Hematopoietic multipotent progenitor cell treated with erythropoietin and hydrocortisone succinate and interleukin-3 and kit ligand, for 4 days (in vitro differentiated cells): ENCODE results near the gene GOLM1.
"Not testable (repeated sequence)": the region's sequence is repeated elsewhere in the genome, so short reads cannot be mapped to it uniquely, and the experiment has no call there.

Source experiments
- DNase-seq: peaks from one replicate; pipeline ENCODE4 v3.0.0-alpha.2; 2015

The GOLM1 gene

DNA sequence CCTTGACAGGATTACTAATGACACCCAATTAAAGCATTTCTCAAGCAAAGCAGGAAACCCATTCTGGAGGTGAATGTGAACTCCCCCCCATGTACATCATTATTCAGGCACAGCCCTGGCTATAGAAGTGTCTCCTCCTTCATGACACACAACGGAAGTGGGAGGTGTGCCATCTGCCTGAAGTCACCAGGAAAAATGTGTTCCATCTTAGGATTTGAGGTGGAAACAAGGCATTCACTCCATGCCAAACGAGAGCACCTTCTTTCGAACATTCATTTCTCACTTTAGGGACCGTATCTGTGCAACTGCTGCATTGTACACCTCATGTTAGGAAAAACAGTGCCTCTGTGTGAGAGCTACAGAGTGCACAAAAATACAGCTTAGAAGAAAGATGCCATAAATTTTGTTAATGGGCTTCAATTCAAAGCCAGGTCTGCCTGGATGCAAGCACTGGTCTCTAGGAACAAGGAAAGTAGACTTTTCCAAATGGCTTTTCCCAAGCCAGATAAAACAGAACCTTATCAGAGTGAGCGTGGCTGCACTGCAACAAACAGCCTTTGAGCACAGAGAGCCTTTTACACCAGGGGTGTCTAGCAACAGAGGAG is 19.4 kb downstream of the GOLM1 start:
- DNase-seq = no peak

GRCh38 chr9:86079421-86079831 is 19.9 kb downstream of the GOLM1 start:
- DNase-seq = no peak

GRCh38 chr9:86078731-86079130 is 20.6 kb downstream of the GOLM1 start:
- no peak for DNase-seq

GRCh38 chr9:86077276-86077675 is 22.1 kb downstream of the GOLM1 start:
- no peak for DNase-seq

GRCh38 chr9:86075132-86076109 is 23.9 kb downstream of the GOLM1 start:
- no peak for DNase-seq

GRCh38 chr9:86073839-86074238 is 25.5 kb downstream of the GOLM1 start:
- no peak for DNase-seq

GRCh38 chr9:86072394-86072877 is 26.9 kb downstream of the GOLM1 start:
- DNase-seq = no peak

- DNase-seq = peak; percentile 71
Measured at GRCh38 chr9:86069206-86069869, 30.0 kb downstream of the GOLM1 start.

- no peak for DNase-seq
Measured at GRCh38 chr9:86064220-86064619, 35.1 kb downstream of the GOLM1 start.

GRCh38 chr9:86062845-86063693 is 36.3 kb downstream of the GOLM1 start:
- DNase-seq = no peak

DNA sequence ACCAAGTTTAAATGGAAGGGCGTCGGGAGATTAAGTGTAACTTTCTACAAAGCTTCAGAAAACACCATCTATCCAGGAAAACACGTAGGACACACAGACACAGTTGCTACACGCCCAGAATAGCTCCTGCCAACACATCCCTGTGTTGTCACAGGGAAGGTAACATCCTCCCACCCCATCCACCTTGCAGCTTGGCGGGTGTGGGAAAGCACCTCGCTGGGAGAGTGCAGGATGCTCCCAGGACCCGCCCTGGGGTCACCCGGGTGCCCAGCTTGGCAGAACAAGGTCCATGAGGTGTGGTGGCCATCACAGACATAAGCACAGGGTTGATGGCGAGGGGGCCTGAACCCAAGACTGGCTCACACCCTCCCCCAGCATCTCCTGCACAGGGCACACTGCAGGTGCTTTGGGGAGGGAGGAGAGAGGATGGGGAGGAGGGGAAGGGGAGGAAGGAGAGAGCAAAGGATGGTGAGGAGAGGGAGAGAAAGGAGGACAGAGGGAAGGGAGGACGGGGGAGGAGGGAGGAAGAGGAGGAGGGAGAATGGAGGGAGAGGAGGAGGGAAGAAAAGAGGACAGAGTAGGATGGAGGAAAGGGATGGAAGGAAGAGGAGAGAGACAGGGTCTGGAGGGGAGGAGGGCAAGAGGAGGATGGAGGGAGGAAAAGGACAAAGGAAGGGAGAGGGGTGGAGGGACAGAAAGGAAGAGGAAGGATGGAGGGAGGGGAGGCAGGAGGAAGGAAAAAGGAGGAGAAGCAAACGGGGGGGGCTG is 37.2 kb downstream of the GOLM1 start:
- DNase-seq = no peak

GRCh38 chr9:86057491-86057890 is 41.9 kb downstream of the GOLM1 start:
- no peak for DNase-seq

- no peak for DNase-seq
Measured at GRCh38 chr9:86054695-86055094, 44.7 kb downstream of the GOLM1 start.

DNA sequence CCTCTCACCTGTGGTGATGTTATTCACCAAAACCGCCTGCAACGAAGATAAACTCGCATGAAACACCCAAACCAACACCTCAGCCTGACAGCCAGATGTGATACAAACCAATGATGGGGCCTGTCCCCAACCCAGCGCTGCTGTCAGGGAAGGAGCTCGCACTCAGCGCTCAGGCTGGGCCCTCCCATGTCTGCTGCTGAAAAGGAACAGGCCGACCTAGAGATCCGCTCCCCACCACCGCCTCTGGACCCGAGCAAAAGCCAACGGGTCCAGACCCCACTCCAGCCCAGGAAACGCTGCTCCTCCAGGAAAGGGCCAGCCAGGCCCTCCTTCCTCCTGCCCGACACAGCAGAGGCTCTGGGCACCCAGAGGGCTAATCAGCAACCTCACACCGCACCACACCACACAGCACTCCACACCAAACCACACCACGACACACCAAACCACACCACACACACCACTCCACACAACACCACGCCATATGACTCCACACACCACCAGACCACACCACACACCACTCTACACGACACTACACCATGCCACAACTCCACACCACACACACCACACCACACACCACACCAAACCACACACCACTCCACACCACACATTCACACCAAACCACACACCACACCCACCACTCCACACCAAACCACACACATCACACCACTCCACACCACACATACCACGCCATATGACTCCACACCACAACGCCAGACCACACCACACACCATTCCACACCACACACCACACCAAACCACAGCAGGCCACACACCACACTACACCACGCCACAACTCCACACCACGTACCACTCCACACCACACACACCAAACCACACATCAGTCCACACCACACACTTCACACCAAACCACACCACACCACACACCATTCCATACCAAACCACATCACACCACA is 46.5 kb downstream of the GOLM1 start:
- DNase-seq = no peak

GRCh38 chr9:86048018-86048742 is 51.2 kb downstream of the GOLM1 start:
- not testable (repeated sequence) for DNase-seq

GRCh38 chr9:86047361-86047760 is 52.0 kb downstream of the GOLM1 start:
- no peak for DNase-seq

- no peak for DNase-seq
Measured at GRCh38 chr9:86046930-86047341, 52.4 kb downstream of the GOLM1 start.

DNA sequence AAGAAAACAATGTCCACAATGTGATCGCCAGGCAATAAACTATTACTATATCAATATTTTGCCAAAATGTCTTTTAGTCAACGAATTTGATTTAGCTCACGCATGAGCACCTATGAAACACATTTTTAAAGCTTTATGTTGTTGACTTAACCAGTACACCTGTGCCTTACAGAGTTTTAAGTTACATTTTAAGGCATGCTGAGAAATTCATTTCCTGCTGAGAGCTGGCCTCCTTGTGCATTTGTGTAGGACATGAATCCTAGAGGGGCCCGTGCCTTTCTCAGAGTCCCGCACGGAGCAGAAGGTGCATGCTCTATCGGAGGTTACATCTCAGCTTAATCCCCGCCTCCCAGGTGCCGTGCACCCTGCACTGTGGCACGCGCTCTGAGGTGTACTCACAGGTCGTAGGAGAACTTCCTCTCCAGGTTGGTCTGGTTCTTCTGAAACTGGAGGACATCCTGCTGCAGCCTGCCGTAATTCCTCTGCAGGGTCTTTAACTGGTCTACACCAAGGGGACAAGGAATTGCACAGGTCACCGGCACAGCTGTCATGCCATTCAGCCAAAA is 53.2 kb downstream of the GOLM1 start:
- no peak for DNase-seq

GRCh38 chr9:86045654-86046053 is 53.7 kb downstream of the GOLM1 start:
- no peak for DNase-seq

- no peak for DNase-seq
Measured at GRCh38 chr9:86043999-86044398, 55.4 kb downstream of the GOLM1 start.
